GM12892 (cell line): Measurements from ENCODE around the gene IRS1.

ENCODE experiments used
- DNase-seq: peaks from one replicate; pipeline ENCODE4 v3.0.0; 2011; ENCODE audit not compliant: insufficient read length
- FAIRE-seq: peaks from 2 replicates; lab custom pipeline; 2011; peaks lifted over from hg19 to GRCh38; lab: Jason Lieb, UNC
- POLR2A ChIP-seq: IDR thresholded peaks from 2 replicates; pipeline ENCODE4 v1.6.1; 2011; ENCODE audit warnings: low read depth, low read length, control low read depth
- POLR2AphosphoS5 ChIP-seq: IDR thresholded peaks from 2 replicates; pipeline ENCODE4 v1.6.1; 2011; ENCODE audit warnings: low read depth, low read length, control low read depth
- TAF1 ChIP-seq: IDR thresholded peaks from 2 replicates; pipeline ENCODE4 v1.6.1; 2011; ENCODE audit warnings: low read depth, mild to moderate bottlenecking, control low read depth, low read length, borderline replicate concordance

Gene IRS1

GRCh38 chr2:226803410-226803809 is 3.8 kb upstream of the IRS1 start:
- no peak for DNase-seq

GRCh38 chr2:226802573-226802972 is 3.0 kb upstream of the IRS1 start:
- DNase-seq: no peak
- TF ChIP-seq POLR2A: no peak
- no peak for TF ChIP-seq POLR2AphosphoS5
- TF ChIP-seq TAF1: no peak
- peak; percentile 87 for FAIRE-seq

More at GRCh38 chr2:226803410-226803809, 3.8 kb upstream of the IRS1 start:
- no peak for TF ChIP-seq POLR2AphosphoS5
- TF ChIP-seq TAF1: no peak
- no peak for TF ChIP-seq POLR2A
- no peak for FAIRE-seq

- TF ChIP-seq TAF1 (no peak), POLR2A (no peak)
- FAIRE-seq: peak; percentile 96
- DNase-seq: peak; percentile 67
Measured at GRCh38 chr2:226800941-226801784, 1.5 kb upstream of the IRS1 start.

GRCh38 chr2:226799976-226800940 is 638 bp upstream of the IRS1 start:
- no peak for DNase-seq
- peak; percentile 66 for FAIRE-seq
- TF ChIP-seq POLR2AphosphoS5: no peak
- no peak for TF ChIP-seq TAF1
- no peak for TF ChIP-seq POLR2A

GRCh38 chr2:226798422-226799210 is 1.0 kb downstream of the IRS1 start:
- DNase-seq (peak; percentile 61), FAIRE-seq (no peak)
- no peak for TF ChIP-seq POLR2A
- no peak for TF ChIP-seq POLR2AphosphoS5
- TF ChIP-seq TAF1: no peak

GRCh38 chr2:226797989-226798421 is 1.6 kb downstream of the IRS1 start:
- no peak for TF ChIP-seq POLR2A
- TF ChIP-seq POLR2AphosphoS5: no peak
- no peak for TF ChIP-seq TAF1
- DNase-seq (no peak), FAIRE-seq (no peak)

- no peak for TF ChIP-seq POLR2AphosphoS5
- no peak for TF ChIP-seq POLR2A
- no peak for TF ChIP-seq TAF1
- DNase-seq (no peak), FAIRE-seq (no peak)
Measured at GRCh38 chr2:226797289-226797988, 2.2 kb downstream of the IRS1 start.

GRCh38 chr2:226796840-226797288 is 2.8 kb downstream of the IRS1 start:
- no peak for TF ChIP-seq POLR2A
- TF ChIP-seq POLR2AphosphoS5: no peak
- TF ChIP-seq TAF1: no peak
- FAIRE-seq (no peak), DNase-seq (no peak)

- no peak for DNase-seq
- TF ChIP-seq POLR2AphosphoS5 (no peak), POLR2A (no peak), TAF1 (no peak)
- no peak for FAIRE-seq
Measured at GRCh38 chr2:226796012-226796839, 3.4 kb downstream of the IRS1 start.
